H1 (cell line): ENCODE measurements around the gene SCGB3A1. TPM values are rescaled to one million over a fixed set of nuclear protein-coding genes. Genes with fewer than 3 reads are reported as not detected.

Experiments used
- CTBP2 ChIP-seq: IDR thresholded peaks from 2 replicates; pipeline ENCODE4 v1.7.0; 2011; ENCODE audit warnings: borderline replicate concordance, mild to moderate bottlenecking, moderate library complexity, mixed read lengths, low read length; ENCODE audit not compliant: insufficient read depth, insufficient read length
- EGR1 ChIP-seq: IDR thresholded peaks from 2 replicates; pipeline ENCODE4 v1.6.1; 2011; ENCODE audit warnings: low read depth, low read length, borderline replicate concordance
- KDM4A ChIP-seq: IDR thresholded peaks from one replicate; pipeline ENCODE4 v1.7.1; 2012; ENCODE audit warnings: low read depth, mild to moderate bottlenecking, moderate library complexity, low read length, inconsistent platforms; ENCODE audit not compliant: severe bottlenecking
- NANOG ChIP-seq: IDR thresholded peaks from 2 replicates; pipeline ENCODE4 v1.6.1; 2011; ENCODE audit warnings: low read length, low read depth, mild to moderate bottlenecking, inconsistent platforms; ENCODE audit not compliant: insufficient read depth, poor library complexity, severe bottlenecking
- POLR2AphosphoS5 ChIP-seq: IDR thresholded peaks from 2 replicates; pipeline ENCODE4 v1.6.1; 2011; ENCODE audit warnings: low read depth, low read length
- POU5F1 ChIP-seq: IDR thresholded peaks from 2 replicates; pipeline ENCODE4 v1.6.1; 2011; ENCODE audit warnings: low read depth, mild to moderate bottlenecking, low read length, moderate library complexity
- TCF12 ChIP-seq: IDR thresholded peaks from 2 replicates; pipeline ENCODE4 v1.6.1; 2011; ENCODE audit warnings: low read depth, mild to moderate bottlenecking, low read length
- polyA plus RNA-seq, 7 experiments: library from polyadenylated mRNA; depleted of rRNA in 3 of 7; stranded (reverse) in 5 of 7; unstranded in 2 of 7; fragments of >200 nt in 5 of 7; fragments of 200-250 nt in 2 of 7; gene quantifications; 1 replicate in 5 of 7; 2 replicates in 1 of 7; 4 replicates in 1 of 7; pipeline versions ENCODE4 v1.2.1 to v1.2.3, GENCODE V29; 2011 to 2013; ENCODE audit warnings: missing spikeins in 2 of 7, mixed read lengths in 2 of 7
- total RNA-seq: library from RNA; stranded (reverse); fragmentation: NEBNext Ultra II Directional; extraction: Animal tissue kit (Norgen Biotek cat#: 25700); gene quantifications from 2 replicates; pipeline ENCODE4 v1.2.1, GENCODE V29; 2021

The SCGB3A1 gene
- total and polyA plus RNA-seq, 2 of the 8 experiments (the other 6 are each of a cell fraction or from before 2014, with no cell fraction given), result 0.20 TPM; not detected in 1

DNA sequence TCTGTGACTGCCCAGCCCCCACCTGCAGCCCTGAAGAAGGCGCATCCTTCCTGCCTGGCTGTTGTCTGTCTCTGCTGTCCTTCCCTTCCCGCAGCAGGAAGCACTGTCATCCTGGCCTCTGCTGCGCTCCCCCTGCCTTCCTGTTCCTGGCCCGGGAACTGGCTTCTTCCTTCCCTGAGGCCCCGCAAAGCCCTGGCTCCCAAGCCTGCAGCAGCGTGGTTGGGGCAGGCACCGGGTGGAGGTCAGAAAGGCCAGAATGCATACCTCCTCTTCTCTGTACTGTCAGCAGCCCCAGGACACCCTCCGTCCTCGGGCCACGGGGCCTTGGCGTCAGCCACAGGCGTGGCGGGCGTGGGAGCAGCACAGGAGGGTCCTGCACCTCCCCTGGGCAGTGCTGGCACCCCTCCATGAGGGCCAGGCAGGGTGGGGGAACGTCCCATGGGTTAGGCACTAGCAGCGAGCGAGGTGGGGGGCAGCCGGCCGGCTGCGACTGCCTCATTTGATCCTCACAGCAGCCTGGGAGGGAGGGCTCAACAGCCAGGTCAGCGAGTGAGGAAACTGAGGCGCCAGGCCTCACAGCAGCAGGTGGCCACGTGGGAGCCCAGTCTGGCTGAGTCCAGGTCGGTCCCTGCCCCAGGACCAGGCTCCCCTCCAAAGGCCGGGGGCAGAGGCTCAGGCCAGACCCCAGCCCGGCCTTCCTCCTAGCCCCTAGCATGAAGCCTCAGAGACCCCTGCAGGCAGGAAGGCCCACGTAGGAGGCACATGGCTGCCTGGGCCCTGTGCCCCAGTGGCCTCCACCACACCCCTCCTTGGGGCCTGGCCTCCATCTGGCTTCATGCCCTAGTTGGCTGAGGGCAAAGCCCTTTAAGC is 48.7 kb upstream of the SCGB3A1 start (continued):
- TF ChIP-seq NANOG (no peak), KDM4A (no peak), TCF12 (no peak), POU5F1 (no peak), POLR2AphosphoS5 (no peak), EGR1 (no peak), CTBP2 (no peak)
